ENCODE data around the gene C1orf226.

The C1orf226 gene

GRCh38 chr1:162385702-162386101 lies 4.2 kb downstream of the C1orf226 start:
- DNase-seq, result no peak
- no peak for ATAC-seq

DNA sequence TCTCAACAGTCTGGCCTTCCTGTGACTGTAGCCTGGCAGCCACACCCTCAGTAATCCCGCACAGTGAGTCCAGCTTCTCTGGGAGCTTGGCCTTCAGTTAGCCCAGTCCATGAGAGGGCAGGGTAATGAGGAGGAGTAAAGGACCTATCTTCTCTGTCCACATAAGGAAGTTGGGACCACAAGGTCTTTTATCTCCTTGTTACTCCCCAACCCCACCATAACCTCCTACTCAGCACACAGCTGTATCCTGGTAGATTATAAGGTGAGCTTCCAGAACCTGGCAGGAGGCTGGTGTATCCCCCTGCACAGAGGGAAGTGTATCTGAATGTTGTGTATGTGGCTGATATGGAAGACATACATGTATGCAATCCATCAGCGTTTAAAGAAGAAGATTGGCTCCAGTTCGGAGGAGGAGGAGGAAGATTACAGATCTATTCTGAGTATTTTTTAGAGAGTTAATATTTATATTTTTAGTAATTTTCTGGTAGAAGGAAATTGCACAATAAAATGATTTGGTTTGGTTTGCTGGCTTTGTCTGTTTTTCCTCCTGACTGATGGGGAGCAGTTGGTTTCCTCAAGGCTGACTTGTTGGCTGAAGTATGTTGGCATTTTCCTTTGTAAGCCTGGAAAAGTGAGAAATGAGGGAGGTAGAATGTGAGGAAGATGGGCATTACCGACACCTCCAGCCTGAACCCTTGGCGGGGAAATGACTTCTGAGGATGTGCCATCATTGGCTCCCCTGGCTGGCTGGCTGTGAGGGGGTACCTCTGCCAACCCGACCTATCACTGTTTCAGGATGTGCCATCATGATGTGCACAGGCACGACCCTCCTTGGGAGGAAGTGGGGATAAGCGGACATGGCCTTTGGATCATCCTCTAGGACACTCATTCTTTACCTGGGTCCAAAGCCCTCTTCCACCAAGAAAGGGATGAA lies 5.0 kb downstream of the C1orf226 start:
- ATAC-seq (no peak), DNase-seq (no peak)

GRCh38 chr1:162387226-162388082 lies 5.9 kb downstream of the C1orf226 start:
- ATAC-seq, result no peak
- no peak for DNase-seq

GRCh38 chr1:162388083-162388594 lies 6.6 kb downstream of the C1orf226 start:
- no peak for ATAC-seq
- DNase-seq, result no peak

DNA sequence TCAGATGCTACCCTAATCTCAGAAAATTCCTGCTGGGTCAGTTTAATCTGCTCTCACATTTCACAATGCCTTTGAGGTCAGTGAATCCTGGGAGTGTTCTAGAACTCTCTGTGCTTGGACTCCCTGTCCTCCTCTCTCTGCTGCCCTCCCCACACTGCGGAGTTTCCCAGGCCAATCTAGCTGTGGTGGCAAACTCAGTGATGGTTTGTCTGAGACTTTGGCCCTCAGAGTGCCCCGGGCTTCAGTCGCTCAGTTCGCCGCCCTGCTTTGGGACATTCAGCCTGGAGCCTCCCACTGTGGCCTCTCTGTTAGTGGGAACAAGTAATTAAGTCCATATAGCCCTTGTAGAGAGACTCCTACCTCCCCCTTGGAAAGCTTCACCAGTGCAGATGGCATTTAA lies 7.1 kb downstream of the C1orf226 start:
- no peak for ATAC-seq
- DNase-seq, result no peak

GRCh38 chr1:162389021-162389818 lies 7.7 kb downstream of the C1orf226 start:
- ATAC-seq (no peak), DNase-seq (no peak)

DNA sequence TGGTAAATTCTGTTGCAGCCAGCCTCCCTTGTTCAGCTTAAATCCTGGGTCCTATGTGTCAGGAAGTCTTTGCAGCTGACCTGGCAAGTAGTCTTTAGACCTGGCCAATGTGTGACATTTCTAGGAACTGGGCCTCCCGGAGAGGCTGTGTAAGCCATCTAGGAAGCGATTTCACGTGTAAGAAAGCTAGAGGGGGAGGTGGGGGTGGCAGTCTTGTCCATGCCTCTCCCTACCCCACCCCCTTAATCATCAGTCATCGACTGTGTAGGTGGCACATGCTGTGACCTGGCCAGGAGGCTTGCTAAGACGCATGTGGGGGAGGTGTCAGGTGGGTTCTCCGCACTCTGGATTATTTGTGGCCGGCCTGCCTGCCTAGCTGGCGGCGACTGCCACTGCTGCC lies 8.4 kb downstream of the C1orf226 start:
- ATAC-seq, result no peak
- no peak for DNase-seq

- DNase-seq, result no peak
- ATAC-seq, result no peak
Observed at GRCh38 chr1:162390396-162391185, 9.1 kb downstream of the C1orf226 start.

- DNase-seq, result no peak
Observed at GRCh38 chr1:162391790-162392563, 10.4 kb downstream of the C1orf226 start.

GRCh38 chr1:162396201-162396906 lies 14.8 kb downstream of the C1orf226 start:
- no peak for ATAC-seq
- no peak for DNase-seq

More at GRCh38 chr1:162391790-162392563, 10.4 kb downstream of the C1orf226 start:
- ATAC-seq, result no peak

GRCh38 chr1:162397039-162397448 lies 15.5 kb downstream of the C1orf226 start:
- no peak for ATAC-seq
- no peak for DNase-seq

DNA sequence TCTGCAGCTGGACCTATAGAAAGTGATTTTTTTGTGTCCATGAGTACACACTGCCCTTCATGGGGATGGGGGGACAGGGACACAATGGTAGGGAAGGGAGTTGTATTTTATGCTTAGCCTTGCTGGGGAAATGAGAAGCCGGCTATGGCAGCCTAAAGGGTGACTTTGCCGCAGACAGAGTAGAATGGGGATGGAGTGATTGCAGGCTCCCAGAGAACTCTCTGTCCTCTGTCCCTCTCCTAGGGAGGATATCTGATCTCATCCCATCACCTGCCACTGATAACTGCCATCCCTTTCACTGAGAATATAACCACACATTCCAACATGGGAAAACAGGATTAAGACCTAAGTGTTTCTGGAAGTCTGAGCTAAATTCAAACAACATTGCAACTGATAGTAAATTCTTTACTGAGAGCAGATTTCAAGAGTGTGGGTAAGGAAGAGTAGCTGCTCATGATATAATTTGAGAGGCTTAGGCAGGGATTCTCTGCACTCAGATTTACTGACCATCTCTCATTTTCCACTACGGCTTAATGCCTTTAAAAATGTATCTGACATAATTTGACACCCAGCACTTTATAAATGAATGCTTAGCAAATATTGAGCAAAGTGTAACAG lies 16.5 kb downstream of the C1orf226 start:
- ATAC-seq (no peak), DNase-seq (no peak)

GRCh38 chr1:162398999-162399580 lies 17.6 kb downstream of the C1orf226 start:
- ATAC-seq, result no peak
- DNase-seq, result no peak

- DNase-seq, result no peak
- ATAC-seq, result no peak
Observed at GRCh38 chr1:162400790-162401355, 19.3 kb downstream of the C1orf226 start.

- DNase-seq (no peak), ATAC-seq (no peak)
Observed at GRCh38 chr1:162404550-162405160, 23.1 kb downstream of the C1orf226 start.

DNA sequence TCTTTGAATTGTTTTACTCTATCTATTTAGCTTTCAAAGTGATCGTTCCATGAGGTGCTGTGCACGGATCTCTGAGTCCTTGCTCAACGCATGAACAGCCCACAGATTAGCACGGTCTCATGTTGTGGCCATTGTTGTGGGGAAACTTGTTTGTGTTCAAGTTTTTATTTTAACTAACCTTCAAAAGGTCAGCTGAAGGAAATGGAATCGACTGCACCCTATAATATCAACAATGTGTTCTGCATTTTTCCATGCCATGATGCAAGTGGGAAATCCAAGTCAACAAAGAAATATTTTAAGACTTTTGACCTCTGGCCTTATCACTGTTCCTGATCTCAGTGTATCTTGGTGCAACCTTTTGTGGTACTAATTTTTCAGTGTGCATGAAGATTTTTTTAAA lies 24.3 kb downstream of the C1orf226 start:
- DNase-seq, result no peak
- ATAC-seq, result no peak

DNA sequence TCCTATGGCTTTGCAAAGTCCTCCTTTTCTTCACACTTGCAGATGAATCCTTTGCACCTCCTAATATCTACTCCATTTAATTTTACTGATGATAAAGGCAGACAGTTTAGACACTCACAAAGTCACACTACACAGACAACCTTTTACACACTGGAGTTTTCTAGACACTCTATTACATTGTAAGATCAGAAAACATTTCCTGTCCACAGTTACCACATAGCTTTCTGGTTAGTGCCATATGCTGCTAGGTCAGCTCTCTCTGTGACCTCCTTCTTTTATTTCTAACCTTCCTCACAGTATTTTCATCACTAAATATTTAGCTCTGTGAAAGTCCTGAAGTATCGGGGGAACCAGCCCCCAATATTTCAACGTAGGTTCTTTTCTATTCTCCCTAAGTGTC lies 25.3 kb downstream of the C1orf226 start:
- ATAC-seq (no peak), DNase-seq (no peak)

- no peak for DNase-seq
- ATAC-seq, result no peak
Observed at GRCh38 chr1:162407539-162407938, 26.0 kb downstream of the C1orf226 start.

All from stimulated activated naive CD8-positive, alpha-beta T cell treated with anti-CD3 and anti-CD28 coated beads, Interleukin-15, Interleukin-2, amounts not matched to agents 100 U/mL and 50 U/mL, for 24 hours (primary cell).